Mammary epithelial cell (primary cell): ENCODE results near the gene RAE1.

Experiments
- EZH2 ChIP-seq: IDR thresholded peaks from 2 replicates; pipeline ENCODE4 v1.6.1; 2012; ENCODE audit warnings: low read length, inconsistent platforms, borderline replicate concordance
- TF ChIP-seq, protein P1 (sequence below), 2 donors: IDR thresholded peaks in 1 of 2; conservative IDR thresholded peaks in 1 of 2; 2 replicates each; pipeline ENCODE4 v1.5.1; 2011 to 2012; ENCODE audit warnings: inconsistent platforms in 2 of 2, low read length in 2 of 2, mild to moderate bottlenecking in 2 of 2, control low read depth in 1 of 2, low read depth in 1 of 2; ENCODE audit not compliant: insufficient read depth in 1 of 2; ENCODE audit errors: extremely low read depth in 1 of 2

DNA sequence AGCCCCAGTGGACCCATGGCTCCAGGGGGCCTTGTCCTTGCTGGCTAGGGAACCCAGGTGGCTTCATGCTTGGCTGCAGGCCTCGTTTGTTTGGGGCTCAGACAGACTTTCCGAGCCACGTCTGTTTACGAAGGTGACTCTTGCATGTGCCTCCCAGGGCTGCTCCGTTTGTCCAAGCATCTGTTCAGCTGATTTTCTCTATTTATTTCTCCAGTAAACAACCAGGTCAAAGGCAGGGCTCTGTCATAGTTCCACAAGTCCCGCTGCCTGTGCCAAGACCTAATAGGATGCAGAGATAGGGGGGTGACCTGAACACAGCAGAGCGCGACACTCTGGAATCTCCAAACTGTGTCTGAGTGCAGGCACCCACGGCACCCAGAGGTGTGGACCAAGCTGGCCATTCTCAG is 34.3 kb upstream of the RAE1 start:
- no peak for TF ChIP-seq EZH2
- TF ChIP-seq, protein P1, sequence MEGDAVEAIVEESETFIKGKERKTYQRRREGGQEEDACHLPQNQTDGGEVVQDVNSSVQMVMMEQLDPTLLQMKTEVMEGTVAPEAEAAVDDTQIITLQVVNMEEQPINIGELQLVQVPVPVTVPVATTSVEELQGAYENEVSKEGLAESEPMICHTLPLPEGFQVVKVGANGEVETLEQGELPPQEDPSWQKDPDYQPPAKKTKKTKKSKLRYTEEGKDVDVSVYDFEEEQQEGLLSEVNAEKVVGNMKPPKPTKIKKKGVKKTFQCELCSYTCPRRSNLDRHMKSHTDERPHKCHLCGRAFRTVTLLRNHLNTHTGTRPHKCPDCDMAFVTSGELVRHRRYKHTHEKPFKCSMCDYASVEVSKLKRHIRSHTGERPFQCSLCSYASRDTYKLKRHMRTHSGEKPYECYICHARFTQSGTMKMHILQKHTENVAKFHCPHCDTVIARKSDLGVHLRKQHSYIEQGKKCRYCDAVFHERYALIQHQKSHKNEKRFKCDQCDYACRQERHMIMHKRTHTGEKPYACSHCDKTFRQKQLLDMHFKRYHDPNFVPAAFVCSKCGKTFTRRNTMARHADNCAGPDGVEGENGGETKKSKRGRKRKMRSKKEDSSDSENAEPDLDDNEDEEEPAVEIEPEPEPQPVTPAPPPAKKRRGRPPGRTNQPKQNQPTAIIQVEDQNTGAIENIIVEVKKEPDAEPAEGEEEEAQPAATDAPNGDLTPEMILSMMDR (conservative IDR thresholded peaks at IDR 0.05 in 1 of 2, IDR thresholded peaks at IDR 0.05 in 1 of 2; ENCODE audit: extremely low read depth in 1 of 2, insufficient read depth in 1 of 2, low read depth in 1 of 2, low read length in 2 of 2): no peak
